Vagina (tissue), 2 donors: ENCODE results near the gene TNFRSF1B.

Source experiments
- POLR2A ChIP-seq, 2 donors: fragments of 450-650 bp; IDR thresholded peaks; one replicate each; pipeline ENCODE4 v1.6.1; 2017; ENCODE audit warnings: antibody characterized with exemption in 2 of 2, mild to moderate bottlenecking in 2 of 2, moderate library complexity in 2 of 2
- POLR2AphosphoS5 ChIP-seq, 2 donors: sonication (generic); formaldehyde crosslinking; IDR thresholded peaks; one replicate each; pipeline ENCODE4 v1.9.0; 2017; ENCODE audit warnings: antibody characterized with exemption in 2 of 2, mild to moderate bottlenecking in 2 of 2, low read depth in 1 of 2; ENCODE audit not compliant: insufficient read depth in 1 of 2

DNA sequence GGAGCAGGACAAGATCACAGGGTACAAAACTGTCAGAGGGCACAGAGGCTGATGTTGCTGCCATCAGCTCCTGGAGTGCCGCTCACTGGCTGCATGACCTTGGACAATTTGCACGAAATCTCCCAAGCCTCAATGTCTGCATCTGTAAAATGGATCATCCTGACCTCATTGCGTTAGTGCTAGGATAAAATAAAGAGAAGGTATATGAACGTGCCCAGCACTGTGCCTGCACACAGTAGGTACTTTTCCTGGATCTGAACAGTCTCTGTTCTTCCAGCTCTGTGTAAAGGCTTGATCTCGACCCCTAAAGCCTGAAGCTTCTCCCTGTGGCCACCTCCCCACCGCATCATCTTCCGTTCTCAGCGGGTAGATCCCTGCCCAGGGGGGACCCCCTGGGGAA lies 12.9 kb downstream of the TNFRSF1B start:
- no peak for TF ChIP-seq POLR2A (IDR thresholded peaks at IDR 0.05)
- TF ChIP-seq POLR2AphosphoS5 (IDR thresholded peaks at IDR 0.05; ENCODE audit: insufficient read depth in 1 of 2, low read depth in 1 of 2), result no peak
